Neuronal stem cell (in vitro differentiated cells): Measurements from ENCODE around the gene HDAC11.
"Not testable (repeated sequence)": the region's sequence is repeated elsewhere in the genome, so short reads cannot be mapped to it uniquely, and the experiment has no call there.

Experiments
- DNase-seq: peaks from one replicate; pipeline ENCODE4 v3.0.0-alpha.2; 2013; ENCODE audit warnings: low spot score
- H2AFZ ChIP-seq: one replicate; pipeline ENCODE4 v1.6.1; 2013; ENCODE audit warnings: mild to moderate bottlenecking, low read length, inconsistent platforms
- H2AK5ac ChIP-seq: 2 replicates; pipeline ENCODE4 v1.6.1; 2013; ENCODE audit warnings: low read depth, mild to moderate bottlenecking, inconsistent platforms, low read length, moderate library complexity, mixed read lengths
- H2BK120ac ChIP-seq: 2 replicates; pipeline ENCODE4 v1.6.1; 2013; ENCODE audit warnings: low read depth, mild to moderate bottlenecking, inconsistent platforms, low read length, moderate library complexity, mixed read lengths
- H2BK12ac ChIP-seq: one replicate; pipeline ENCODE4 v1.6.1; 2013; ENCODE audit warnings: low read length, inconsistent platforms
- H2BK15ac ChIP-seq: 2 replicates; pipeline ENCODE4 v1.6.1; 2013; ENCODE audit warnings: mild to moderate bottlenecking, low read length, inconsistent platforms, mixed read lengths
- H2BK5ac ChIP-seq: one replicate; pipeline ENCODE4 v1.6.1; 2013; ENCODE audit warnings: inconsistent platforms, mild to moderate bottlenecking, low read length, moderate library complexity
- H3K14ac ChIP-seq: one replicate; pipeline ENCODE4 v1.6.1; 2013; ENCODE audit warnings: low read length, inconsistent platforms
- H3K18ac ChIP-seq: 2 replicates; pipeline ENCODE4 v1.6.1; 2013; ENCODE audit warnings: low read length, inconsistent platforms
- H3K23ac ChIP-seq: 2 replicates; pipeline ENCODE4 v1.6.1; 2013; ENCODE audit warnings: low read depth, mild to moderate bottlenecking, mixed read lengths, low read length, inconsistent platforms; ENCODE audit not compliant: poor library complexity
- H3K27ac ChIP-seq: replicated peaks from 3 replicates; pipeline ENCODE4 v1.5.1; 2013; ENCODE audit warnings: low read length, inconsistent platforms
- H3K27me3 ChIP-seq, 3 experiments: 2 replicates each; pipeline ENCODE4 v1.6.1; 2013; ENCODE audit warnings: low read length in 3 of 3, mild to moderate bottlenecking in 2 of 3, inconsistent platforms in 1 of 3, low read depth in 1 of 3, mixed read lengths in 1 of 3, moderate library complexity in 1 of 3; ENCODE audit not compliant: control insufficient read depth in 3 of 3, insufficient read depth in 3 of 3
- H3K36me3 ChIP-seq, 2 donors: replicated peaks in 1 of 2; 2 replicates each; pipeline ENCODE4 v1.6.1; 2013; ENCODE audit warnings: low read length in 2 of 2; ENCODE audit not compliant: control insufficient read depth in 2 of 2, insufficient read depth in 2 of 2
- H3K4ac ChIP-seq: 2 replicates; pipeline ENCODE4 v1.6.1; 2013; ENCODE audit warnings: inconsistent platforms, mild to moderate bottlenecking, low read length, moderate library complexity
- H3K4me1 ChIP-seq, 2 donors: 1 replicate in 1 of 2; 2 replicates in 1 of 2; pipeline ENCODE4 v1.6.1; 2013; ENCODE audit warnings: low read length in 2 of 2, low read depth in 1 of 2; ENCODE audit not compliant: control insufficient read depth in 2 of 2, insufficient read depth in 1 of 2
- H3K4me2 ChIP-seq: one replicate; pipeline ENCODE4 v1.6.1; 2013; ENCODE audit warnings: mild to moderate bottlenecking, low read length, inconsistent platforms; ENCODE audit not compliant: insufficient read depth, poor library complexity, severe bottlenecking
- H3K4me3 ChIP-seq, 2 donors: 2 replicates each; pipeline ENCODE4 v1.5.1; 2013; ENCODE audit warnings: low read length in 2 of 2, mild to moderate bottlenecking in 2 of 2, inconsistent platforms in 1 of 2, moderate library complexity in 1 of 2
- H3K79me1 ChIP-seq: one replicate; pipeline ENCODE4 v1.6.1; 2013; ENCODE audit warnings: low read depth, mild to moderate bottlenecking, inconsistent platforms, low read length, moderate library complexity
- H3K9ac ChIP-seq: one replicate; pipeline ENCODE4 v1.6.1; 2013; ENCODE audit warnings: mild to moderate bottlenecking, low read depth, low read length, inconsistent platforms; ENCODE audit not compliant: poor library complexity
- H3K9me3 ChIP-seq, 2 donors: replicated peaks in 1 of 2; 2 replicates each; pipeline versions ENCODE3 to v1.6.1; 2013; ENCODE audit warnings: low read length in 2 of 2, mild to moderate bottlenecking in 2 of 2, inconsistent platforms in 1 of 2, low read depth in 1 of 2, mixed read lengths in 1 of 2, moderate library complexity in 1 of 2; ENCODE audit not compliant: control insufficient read depth in 2 of 2, insufficient read depth in 1 of 2
- H4K8ac ChIP-seq: one replicate; pipeline ENCODE4 v1.6.1; 2013; ENCODE audit warnings: low read depth, mild to moderate bottlenecking, inconsistent platforms, low read length, moderate library complexity
- H4K91ac ChIP-seq: one replicate; pipeline ENCODE4 v1.6.1; 2013; ENCODE audit warnings: low read length, low read depth, mild to moderate bottlenecking, inconsistent platforms; ENCODE audit not compliant: poor library complexity
- WGBS, 2 donors: extraction: QIAGEN DNeasy Blood & Tissue Kit; methylation state at CpG; one replicate each; pipeline ENCODE4 v1.1.7; 2013; ENCODE audit warnings: missing lambda C conversion rate in 2 of 2, mixed read lengths in 1 of 2; ENCODE audit not compliant: insufficient read length in 2 of 2, insufficient replicate concordance in 1 of 2; ENCODE audit errors: extremely low coverage in 2 of 2; 5-methylcytosine and 5-hydroxymethylcytosine counted together

Gene HDAC11

DNA sequence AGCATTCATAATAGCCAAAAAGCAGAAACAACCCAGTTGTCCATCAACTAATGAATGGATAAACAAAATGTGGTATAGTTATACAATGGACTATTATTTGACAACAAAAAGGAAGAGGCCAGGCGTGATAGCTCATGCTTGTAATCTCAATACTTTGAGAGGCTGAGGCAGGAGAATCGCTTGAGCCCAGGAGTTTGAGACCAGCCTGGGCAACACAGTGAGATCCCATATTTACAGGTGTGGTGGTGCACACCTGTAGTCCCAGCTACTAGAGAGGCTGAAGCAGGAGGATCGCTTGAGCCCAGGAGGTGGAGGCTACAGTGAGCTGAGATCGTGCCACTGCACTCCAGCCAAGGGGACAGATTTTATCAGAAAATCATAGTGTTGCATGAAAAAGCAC, 43.9 kb upstream of the HDAC11 start:
- H3K14ac ChIP-seq, H2AK5ac ChIP-seq, H2BK120ac ChIP-seq, H2BK5ac ChIP-seq, H4K91ac ChIP-seq, H2BK12ac ChIP-seq, H2BK15ac ChIP-seq, H3K4me1 ChIP-seq, H3K27ac ChIP-seq, H3K9ac ChIP-seq, H3K9me3 ChIP-seq, H3K4me2 ChIP-seq, H3K23ac ChIP-seq, H3K18ac ChIP-seq, DNase-seq, H3K79me1 ChIP-seq, H3K4me3 ChIP-seq, H2AFZ ChIP-seq, H3K4ac ChIP-seq, H3K36me3 ChIP-seq, H3K27me3 ChIP-seq, H4K8ac ChIP-seq: not testable (repeated sequence)
- WGBS, 2 donors, result no CpG with 5 or more reads among the region's 4 CpGs

DNA sequence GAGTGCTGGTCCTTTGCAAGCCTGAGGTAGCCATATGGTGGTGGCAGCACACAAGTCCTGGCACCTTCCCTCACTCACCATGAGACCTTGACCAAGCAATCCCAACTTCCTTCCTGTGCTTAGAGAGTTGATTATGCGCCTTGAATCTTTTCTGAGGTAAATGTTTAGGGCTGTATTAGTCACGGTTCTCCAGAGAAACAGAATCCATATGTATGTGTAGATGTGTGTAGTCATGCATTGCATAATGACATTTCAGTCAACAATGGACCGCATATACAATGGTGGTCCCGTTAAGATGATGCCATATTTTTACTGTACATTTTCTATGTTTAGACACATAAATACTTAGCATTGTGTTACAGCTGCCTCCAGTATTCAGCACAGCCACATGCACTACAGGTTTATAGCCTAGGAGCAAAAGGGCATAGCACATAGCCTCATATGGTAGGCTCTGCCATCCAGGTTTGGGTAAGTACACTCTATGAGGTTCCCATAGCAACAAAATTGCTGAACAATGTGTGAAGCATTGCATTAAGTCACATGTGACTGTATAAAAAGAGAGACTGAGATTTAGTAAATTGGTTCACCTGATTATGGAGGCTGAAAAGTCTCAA, 39.8 kb upstream of the HDAC11 start:
- no peak for DNase-seq
- no CpG with 5 or more reads among the region's 4 CpGs for WGBS, 2 donors
- Histone ChIP-seq H3K4ac (no peak overlapping the region), H3K4me3 (peak overlapping the region in 1 of 2 donors; percentile 42), H3K36me3 (no peaks in the 10 kb centered on the region), H3K14ac (no peak overlapping the region), H3K79me1 (no peaks in the 10 kb centered on the region), H3K9me3 (no peaks in the 10 kb centered on the region), H3K27ac (no peak overlapping the region), H2AK5ac (no peak overlapping the region), H3K9ac (no peak overlapping the region), H3K18ac (peak overlapping the region; percentile 28), H3K4me1 (peaks cover 0 to 4% of the 10 kb centered on the region in 2 donors), H3K4me2 (no peak overlapping the region), H2BK15ac (no peak overlapping the region), H2BK5ac (no peak overlapping the region), H2BK120ac (no peak overlapping the region), H4K91ac (no peak overlapping the region), H3K23ac (no peak overlapping the region), H3K27me3 (no peaks in the 10 kb centered on the region), H2BK12ac (no peak overlapping the region), H2AFZ (peak overlapping the region; percentile 27), H4K8ac (no peak overlapping the region)

DNA sequence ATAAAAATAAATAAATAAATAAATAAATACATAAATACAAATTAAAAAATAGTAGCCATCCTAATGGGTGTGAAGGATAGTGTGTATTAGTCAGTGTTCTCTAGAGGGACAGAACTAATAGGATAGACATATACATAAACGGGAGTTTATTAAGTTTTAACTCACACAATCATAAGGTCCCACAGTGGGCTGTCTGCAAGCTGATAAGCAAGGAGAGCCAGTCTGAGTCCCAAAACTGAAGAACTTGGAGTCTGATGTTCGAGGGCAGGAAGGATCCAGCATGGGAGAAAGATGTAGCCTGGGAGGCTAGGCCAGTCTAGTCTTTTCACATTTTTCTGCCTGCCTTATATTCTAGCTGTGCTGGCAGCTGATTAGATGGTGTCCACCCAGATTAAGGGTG, 37.2 kb upstream of the HDAC11 start:
- H2BK12ac ChIP-seq, H3K23ac ChIP-seq, H4K91ac ChIP-seq, H3K27me3 ChIP-seq, H3K4me3 ChIP-seq, H2AK5ac ChIP-seq, H4K8ac ChIP-seq, H3K27ac ChIP-seq, H3K14ac ChIP-seq, H3K36me3 ChIP-seq, H3K4me2 ChIP-seq, H2BK120ac ChIP-seq, H3K79me1 ChIP-seq, H3K9me3 ChIP-seq, H3K9ac ChIP-seq, H2BK5ac ChIP-seq, H3K4me1 ChIP-seq, H2BK15ac ChIP-seq, H3K4ac ChIP-seq, DNase-seq, H2AFZ ChIP-seq, H3K18ac ChIP-seq: not testable (repeated sequence)
- no CpG with 5 or more reads among the region's 2 CpGs for WGBS, 2 donors

DNA sequence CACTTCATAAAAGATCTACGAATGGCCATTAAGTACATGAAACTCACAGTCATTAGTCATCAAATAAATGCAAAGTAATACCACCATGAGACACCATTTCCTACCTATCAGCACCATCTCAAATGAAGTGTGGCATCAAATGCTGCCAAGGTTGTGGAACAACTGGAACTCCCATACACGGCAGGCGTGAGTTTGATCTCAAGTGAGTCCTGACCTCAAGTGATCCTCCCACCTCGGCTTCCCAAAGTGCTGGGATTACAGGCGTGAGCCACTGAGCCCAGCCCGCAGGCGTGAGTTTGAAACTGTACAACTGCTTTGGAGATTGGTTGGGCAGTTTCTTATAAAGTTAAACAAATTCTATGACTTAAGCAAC, 28.8 kb upstream of the HDAC11 start:
- no peak overlapping the region for H3K14ac ChIP-seq
- no peak overlapping the region for H2BK12ac ChIP-seq
- H3K4ac ChIP-seq, result no peak overlapping the region
- peak overlapping the region; percentile 7 for H3K27ac ChIP-seq
- no CpG with 5 or more reads among the region's 7 CpGs for WGBS, 2 donors
- no peak overlapping the region for H3K23ac ChIP-seq
- no peak overlapping the region for H4K91ac ChIP-seq
- no peak for DNase-seq
- H2AFZ ChIP-seq, result peak overlapping the region; percentile 93
- peak overlapping the region; percentile 39 to 77 for H3K4me3 ChIP-seq
- no peak overlapping the region for H4K8ac ChIP-seq
- no peak overlapping the region for H2AK5ac ChIP-seq
- no peak overlapping the region for H2BK15ac ChIP-seq
- H2BK120ac ChIP-seq, result no peak overlapping the region
- no peak overlapping the region for H3K18ac ChIP-seq
- H3K36me3 ChIP-seq, result no peaks in the 10 kb centered on the region
- H3K4me1 ChIP-seq, result peaks cover 2 to 7% of the 10 kb centered on the region in 2 donors
- H3K9ac ChIP-seq, result no peak overlapping the region
- peak overlapping the region; percentile 61 for H3K4me2 ChIP-seq
- no peaks in the 10 kb centered on the region for H3K9me3 ChIP-seq
- H2BK5ac ChIP-seq, result no peak overlapping the region
- no peaks in the 10 kb centered on the region for H3K79me1 ChIP-seq
- no peaks in the 10 kb centered on the region for H3K27me3 ChIP-seq
